Motor neuron (in vitro differentiated cells): Measurements from ENCODE around the gene DDX18. TPM values are rescaled to one million over a fixed set of nuclear protein-coding genes. Genes with fewer than 3 reads are reported as not detected.

ENCODE experiments used
- ATAC-seq, 8 experiments: fragments of 200-7000 bp; cut with Tn5 transposase; replicated peaks in 6 of 8; 2 replicates each; pipeline ENCODE4 v1.8.0; 2021; ENCODE audit warnings: mild to moderate bottlenecking in 8 of 8, moderate library complexity in 8 of 8
- H3K27ac ChIP-seq, 2 donors: fragments of 250-450 bp; sonication (Bioruptor Pico); 2 replicates each; pipeline ENCODE4 v1.9.0; 2021; ENCODE audit warnings: antibody characterized with exemption in 2 of 2, mild to moderate bottlenecking in 2 of 2, moderate library complexity in 1 of 2
- H3K4me1 ChIP-seq, 2 donors: fragments of 250-450 bp; sonication (Bioruptor Pico); replicated peaks in 1 of 2; 2 replicates each; pipeline ENCODE4 v1.6.1; 2021; ENCODE audit warnings: antibody characterized with exemption in 2 of 2, mild to moderate bottlenecking in 2 of 2, moderate library complexity in 1 of 2
- H3K4me3 ChIP-seq, 5 donors: fragments of 250-450 bp; sonication (Bioruptor Pico); 2 replicates each; pipeline ENCODE4 v1.9.0; 2021; ENCODE audit warnings: antibody characterized with exemption in 5 of 5, mild to moderate bottlenecking in 5 of 5, moderate library complexity in 4 of 5
- WGBS, 10 experiments: fragments of 450-650 bp; shearing (Covaris generic); methylation state at CpG; one replicate each; pipeline ENCODE4 v1.0.0; 2022; 5-methylcytosine and 5-hydroxymethylcytosine counted together
- in situ Hi-C, 9 experiments: fragments of 400-800 bp; cut with MboI; loops; one replicate each; pipeline ENCODE4 v1.15.0; 2021; ENCODE audit warnings: low sequenced_read_pairs in 9 of 9, low pct_unique_long_range_greater_than_20kb in 2 of 9; ENCODE audit not compliant: unreplicated experiment in 9 of 9
- total RNA-seq, 8 experiments: library from RNA; unstranded; fragments of 300-600 nt; gene quantifications; 2 replicates each; pipeline versions ENCODE4 v1.2.3 to v1.2.4, GENCODE V29; 2022

DDX18 gene
- total RNA-seq, 8 experiments from 2014 or later: 44.9 to 87.4 (median 68.6) TPM

GRCh38 chr2:117862459-117862858 lies 48.0 kb downstream of the DDX18 start:
- no peak overlapping the region for H3K4me3 ChIP-seq
- H3K27ac ChIP-seq: no peak overlapping the region
- in situ Hi-C loops: no loop called here
- no peaks in the 10 kb centered on the region for H3K4me1 ChIP-seq
- ATAC-seq: no peak

DNA sequence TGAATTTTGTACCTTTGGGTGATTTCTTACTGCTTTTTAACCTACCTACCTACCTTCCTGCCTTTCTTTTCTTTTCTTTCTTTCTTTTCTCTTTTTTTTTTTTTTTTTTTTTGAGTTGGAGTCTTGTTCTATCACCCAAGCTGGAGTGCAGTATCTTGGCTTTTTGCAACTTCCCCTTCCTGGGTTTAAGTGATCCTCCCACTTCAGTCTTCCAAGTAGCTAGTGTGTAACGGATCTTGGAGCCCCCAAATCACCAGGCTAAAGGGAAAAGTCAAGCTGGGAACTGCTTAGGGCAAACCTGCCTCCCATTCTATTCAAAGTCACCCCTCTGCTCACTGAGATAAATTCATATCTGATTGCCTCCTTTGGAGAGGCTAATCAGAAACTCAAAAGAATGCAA lies 61.3 kb downstream of the DDX18 start:
- ATAC-seq: no peak
- Histone ChIP-seq H3K4me3 (no peak overlapping the region), H3K27ac (no peak overlapping the region), H3K4me1 (no peaks in the 10 kb centered on the region)
- in situ Hi-C loops: no loop called here
- WGBS, 10 experiments: 0 to 75% (median 13%) methylated on average over 1 of the region's 1 CpG; no CpG with 5 or more reads in 2 of the 10 experiments

GRCh38 chr2:117879003-117879402 lies 64.5 kb downstream of the DDX18 start:
- H3K27ac ChIP-seq: no peak overlapping the region
- no peak for ATAC-seq
- no peak overlapping the region for H3K4me3 ChIP-seq
- H3K4me1 ChIP-seq: no peaks in the 10 kb centered on the region
- 40 to 93% methylated on average over 1 to 2 of the region's 2 CpGs; no CpG with 5 or more reads in 8 of the 10 experiments for WGBS, 10 experiments
- in situ Hi-C loops: no loop called here

Other genes starting within 250 kb of the DDX18 start
- gene CCDC93, start 199.4 kb downstream of the DDX18 start, total RNA-seq: 100 to 1,000 TPM in 1 of 8 experiments, 10 to 100 TPM in 7; 13.3 to 201 (median 35.0) TPM